Endothelial cell (in vitro differentiated cells): ENCODE results near the gene ITGA8. TPM values are rescaled to one million over a fixed set of nuclear protein-coding genes. Genes with fewer than 3 reads are reported as not detected.

Source experiments
- DNase-seq: peaks from one replicate; pipeline ENCODE4 v3.0.0; 2021; ENCODE audit warnings: low spot score
- H3K27ac Mint-ChIP-seq: one replicate; pipeline ENCODE4 v1.8.0; 2021; ENCODE audit warnings: mixed read lengths, inconsistent platforms; ENCODE audit not compliant: unreplicated experiment
- H3K27me3 Mint-ChIP-seq: one replicate; pipeline ENCODE4 v1.8.0; 2021; ENCODE audit warnings: mild to moderate bottlenecking, moderate library complexity, mixed read lengths, inconsistent platforms; ENCODE audit not compliant: unreplicated experiment
- H3K36me3 Mint-ChIP-seq: one replicate; pipeline ENCODE4 v1.8.0; 2021; ENCODE audit warnings: mild to moderate bottlenecking, low read depth, mixed read lengths, inconsistent platforms; ENCODE audit not compliant: unreplicated experiment
- H3K4me1 Mint-ChIP-seq: one replicate; pipeline ENCODE4 v1.8.0; 2021; ENCODE audit warnings: mild to moderate bottlenecking, mixed read lengths, inconsistent platforms; ENCODE audit not compliant: unreplicated experiment
- H3K4me3 Mint-ChIP-seq: one replicate; pipeline ENCODE4 v1.8.0; 2021; ENCODE audit warnings: mild to moderate bottlenecking, mixed read lengths, inconsistent platforms; ENCODE audit not compliant: unreplicated experiment
- H3K9me3 Mint-ChIP-seq: one replicate; pipeline ENCODE4 v1.8.0; 2021; ENCODE audit warnings: mixed read lengths, inconsistent platforms; ENCODE audit not compliant: unreplicated experiment
- total RNA-seq: library from RNA; stranded (reverse); fragmentation: NEBNext Ultra II Directional; extraction: Animal tissue kit (Norgen Biotek cat#: 25700); gene quantifications from one replicate; pipeline ENCODE4 v1.2.1, GENCODE V29; 2021; ENCODE audit not compliant: unreplicated experiment
- TF ChIP-seq, protein P1 (sequence below): fragments of 200-600 bp; sonication (generic); IDR thresholded peaks from one replicate; pipeline ENCODE4 v1.5.0; 2021; ENCODE audit warnings: antibody characterized with exemption; ENCODE audit not compliant: unreplicated experiment

Gene ITGA8
- total RNA-seq, 1 donor from 2014 or later, result 0.51 TPM

DNA sequence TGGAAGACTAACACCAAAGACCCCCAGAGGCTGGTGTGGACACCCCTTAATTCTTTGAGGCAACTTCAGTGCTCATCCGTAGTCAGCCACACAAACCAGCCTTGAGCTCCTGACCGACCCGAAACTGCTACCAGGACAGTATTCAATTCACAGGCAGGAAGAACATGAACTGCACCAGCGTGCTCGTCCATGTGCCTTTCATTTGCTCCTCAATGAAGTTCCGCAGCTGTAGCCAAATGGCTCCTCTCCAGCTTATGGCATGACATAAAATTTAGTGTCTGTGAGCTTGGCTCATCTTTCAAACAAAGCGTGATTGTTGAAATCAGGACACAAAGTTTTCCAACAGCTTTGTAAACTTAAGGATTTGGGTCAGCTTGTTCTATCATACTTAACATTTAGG, 204.5 kb downstream of the ITGA8 start:
- Mint-ChIP-seq H3K4me3 (no peak overlapping the region), H3K4me1 (no peaks in the 10 kb centered on the region), H3K27me3 (no peaks in the 10 kb centered on the region), H3K36me3 (no peaks in the 10 kb centered on the region), H3K27ac (no peak overlapping the region), H3K9me3 (no peaks in the 10 kb centered on the region)
- TF ChIP-seq, protein P1, sequence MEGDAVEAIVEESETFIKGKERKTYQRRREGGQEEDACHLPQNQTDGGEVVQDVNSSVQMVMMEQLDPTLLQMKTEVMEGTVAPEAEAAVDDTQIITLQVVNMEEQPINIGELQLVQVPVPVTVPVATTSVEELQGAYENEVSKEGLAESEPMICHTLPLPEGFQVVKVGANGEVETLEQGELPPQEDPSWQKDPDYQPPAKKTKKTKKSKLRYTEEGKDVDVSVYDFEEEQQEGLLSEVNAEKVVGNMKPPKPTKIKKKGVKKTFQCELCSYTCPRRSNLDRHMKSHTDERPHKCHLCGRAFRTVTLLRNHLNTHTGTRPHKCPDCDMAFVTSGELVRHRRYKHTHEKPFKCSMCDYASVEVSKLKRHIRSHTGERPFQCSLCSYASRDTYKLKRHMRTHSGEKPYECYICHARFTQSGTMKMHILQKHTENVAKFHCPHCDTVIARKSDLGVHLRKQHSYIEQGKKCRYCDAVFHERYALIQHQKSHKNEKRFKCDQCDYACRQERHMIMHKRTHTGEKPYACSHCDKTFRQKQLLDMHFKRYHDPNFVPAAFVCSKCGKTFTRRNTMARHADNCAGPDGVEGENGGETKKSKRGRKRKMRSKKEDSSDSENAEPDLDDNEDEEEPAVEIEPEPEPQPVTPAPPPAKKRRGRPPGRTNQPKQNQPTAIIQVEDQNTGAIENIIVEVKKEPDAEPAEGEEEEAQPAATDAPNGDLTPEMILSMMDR, result no peak
- DNase-seq, result no peak

DNA sequence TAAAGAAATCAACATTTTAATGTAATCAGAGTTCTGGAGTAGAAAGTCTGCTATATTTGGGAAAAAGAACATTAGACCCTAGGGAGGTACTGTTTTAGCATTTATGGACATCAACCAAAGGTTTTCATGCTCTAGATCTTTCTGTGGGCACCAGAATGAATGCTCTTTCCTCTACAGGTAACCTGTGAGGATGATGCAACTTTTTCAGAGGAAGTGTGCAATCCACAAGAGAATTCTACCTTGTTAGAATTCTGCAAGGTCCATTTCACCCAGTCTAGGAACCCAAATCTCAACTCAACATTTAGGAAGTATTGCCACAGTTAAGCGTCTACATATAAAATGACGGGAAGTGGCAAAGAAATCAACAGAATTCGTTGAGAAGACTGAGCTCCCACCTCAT, 208.8 kb downstream of the ITGA8 start:
- Mint-ChIP-seq H3K4me3 (no peak overlapping the region), H3K4me1 (no peaks in the 10 kb centered on the region), H3K36me3 (peaks cover 3% of the 10 kb centered on the region), H3K27ac (no peak overlapping the region), H3K27me3 (peaks cover 3% of the 10 kb centered on the region), H3K9me3 (no peaks in the 10 kb centered on the region)
- TF ChIP-seq, protein P1, result no peak
- no peak for DNase-seq

DNA sequence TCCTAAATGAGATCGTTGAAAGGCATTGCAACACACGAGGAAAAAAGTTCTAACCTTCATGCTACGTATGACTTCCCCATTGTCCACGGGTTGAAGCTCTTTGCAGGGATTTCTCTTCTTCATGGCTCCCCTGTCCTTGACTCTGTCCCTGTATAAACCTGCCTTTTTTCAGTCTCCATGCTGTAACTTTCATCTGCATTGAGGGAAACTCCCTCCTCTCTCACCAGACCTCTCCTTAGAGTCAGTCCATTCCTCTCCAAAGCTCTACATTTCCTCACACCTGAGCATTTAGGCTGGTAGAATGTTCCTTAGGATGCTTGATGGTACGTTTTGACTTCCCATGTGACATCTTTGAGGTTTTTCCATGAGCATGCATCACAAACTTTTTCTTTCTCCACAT, 214.4 kb downstream of the ITGA8 start:
- Mint-ChIP-seq H3K4me1 (no peaks in the 10 kb centered on the region), H3K9me3 (no peaks in the 10 kb centered on the region), H3K4me3 (no peak overlapping the region), H3K27me3 (peaks cover 4% of the 10 kb centered on the region), H3K27ac (no peak overlapping the region), H3K36me3 (peaks cover 3% of the 10 kb centered on the region)
- no peak for DNase-seq
- TF ChIP-seq, protein P1, result no peak

DNA sequence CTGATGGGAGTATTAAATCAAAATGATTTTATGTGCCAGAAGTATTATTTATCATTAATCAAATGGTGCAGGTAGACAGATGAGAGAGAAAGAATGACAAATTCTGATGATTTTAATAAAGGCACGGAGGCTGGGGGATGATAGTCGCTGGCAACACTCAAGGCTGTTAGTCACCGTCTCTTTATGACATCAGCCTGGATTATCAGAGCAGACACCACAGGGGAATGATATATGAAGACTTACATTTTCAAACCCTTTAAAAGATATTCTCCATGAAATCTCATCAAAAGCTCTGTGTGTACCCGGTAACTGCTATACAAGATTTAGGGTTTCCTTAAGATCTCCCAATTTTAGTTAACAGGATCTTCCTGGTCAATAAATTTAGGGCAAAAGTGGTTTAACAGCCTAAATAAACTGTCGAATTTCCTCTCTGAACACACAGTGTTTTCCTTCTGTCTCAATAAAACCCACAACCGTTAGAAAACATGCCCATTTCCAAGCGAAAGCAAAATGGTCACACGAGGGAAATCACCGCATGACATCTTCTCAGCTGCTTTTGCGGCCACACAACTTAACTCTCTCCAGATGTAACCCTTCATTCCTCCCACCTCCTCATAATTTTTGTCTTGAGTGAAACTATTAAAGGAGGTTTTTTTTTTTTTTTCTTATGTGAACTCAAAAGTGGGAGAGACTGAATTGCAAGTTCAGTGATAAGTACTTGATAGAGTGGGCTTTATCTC, 215.5 kb downstream of the ITGA8 start:
- TF ChIP-seq, protein P1, result no peak
- H3K36me3 Mint-ChIP-seq, result peaks cover 3% of the 10 kb centered on the region
- no peak overlapping the region for H3K27ac Mint-ChIP-seq
- H3K4me1 Mint-ChIP-seq, result no peaks in the 10 kb centered on the region
- H3K27me3 Mint-ChIP-seq, result peaks cover 4% of the 10 kb centered on the region
- no peak overlapping the region for H3K4me3 Mint-ChIP-seq
- DNase-seq, result no peak
- no peaks in the 10 kb centered on the region for H3K9me3 Mint-ChIP-seq

DNA sequence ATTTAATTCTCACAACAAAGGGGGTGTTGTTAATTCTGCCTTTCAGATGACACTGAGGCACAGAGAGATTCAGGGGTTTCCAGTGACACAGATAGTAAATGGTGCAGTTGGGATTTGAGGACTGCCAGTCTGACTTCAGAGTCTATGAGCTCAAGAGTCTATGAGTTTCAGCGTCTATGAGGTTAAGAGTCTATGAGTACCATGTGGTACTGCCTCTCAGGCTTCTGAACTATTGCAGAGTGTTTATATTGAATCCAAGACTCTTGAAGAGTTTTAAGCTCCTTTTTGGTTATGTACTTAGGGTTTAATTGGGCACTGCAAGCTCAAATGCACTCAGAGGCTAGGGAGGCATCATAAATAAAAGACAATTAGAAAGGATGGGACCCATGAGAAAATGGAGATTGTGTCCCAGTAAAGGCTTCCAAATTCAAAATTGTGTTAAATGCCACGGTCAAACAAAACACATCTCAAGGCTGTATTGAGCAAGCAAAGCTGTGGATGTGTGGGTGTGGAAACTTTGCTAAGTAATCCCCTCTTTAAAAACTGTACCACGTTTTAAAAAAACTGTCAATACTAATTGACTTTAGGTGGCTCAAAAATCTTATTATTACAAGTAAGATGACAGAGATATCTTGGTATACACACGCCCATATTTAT, 224.7 kb downstream of the ITGA8 start:
- no peak for DNase-seq
- TF ChIP-seq, protein P1, result no peak
- no peaks in the 10 kb centered on the region for H3K36me3 Mint-ChIP-seq
- no peak overlapping the region for H3K4me3 Mint-ChIP-seq
- no peaks in the 10 kb centered on the region for H3K27me3 Mint-ChIP-seq
- H3K4me1 Mint-ChIP-seq, result no peaks in the 10 kb centered on the region
- H3K9me3 Mint-ChIP-seq, result no peaks in the 10 kb centered on the region
- no peak overlapping the region for H3K27ac Mint-ChIP-seq
